HG02938 (cell line): ENCODE data around the gene LPO.

Experiments used
- ATAC-seq: cut with Tn5 transposase; IDR thresholded peaks from one replicate; pipeline ENCODE4 v1.9.1; 2021; ENCODE audit warnings: mild to moderate bottlenecking, moderate library complexity; ENCODE audit not compliant: unreplicated experiment

The LPO gene

DNA sequence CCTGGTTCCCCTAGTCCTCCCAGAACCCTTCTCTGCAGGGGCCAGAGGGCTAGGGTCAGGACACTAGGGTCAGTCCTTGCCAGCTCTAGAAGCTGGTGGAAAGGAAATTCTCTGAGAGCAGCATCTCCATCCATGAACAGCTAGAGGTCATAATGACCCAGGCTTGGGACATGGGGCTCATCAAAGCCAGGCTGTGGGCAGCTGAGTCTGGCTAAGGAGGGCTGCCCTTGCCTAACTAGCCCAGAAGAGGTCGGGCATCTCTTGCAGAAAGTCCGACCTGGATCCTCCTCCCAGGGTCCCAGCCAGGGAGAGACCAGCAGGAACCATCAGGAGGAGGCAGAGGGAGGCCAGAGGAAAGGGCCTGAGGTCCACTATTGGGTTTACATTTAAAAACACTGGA is 38.0 kb downstream of the LPO start:
- no peak for ATAC-seq

DNA sequence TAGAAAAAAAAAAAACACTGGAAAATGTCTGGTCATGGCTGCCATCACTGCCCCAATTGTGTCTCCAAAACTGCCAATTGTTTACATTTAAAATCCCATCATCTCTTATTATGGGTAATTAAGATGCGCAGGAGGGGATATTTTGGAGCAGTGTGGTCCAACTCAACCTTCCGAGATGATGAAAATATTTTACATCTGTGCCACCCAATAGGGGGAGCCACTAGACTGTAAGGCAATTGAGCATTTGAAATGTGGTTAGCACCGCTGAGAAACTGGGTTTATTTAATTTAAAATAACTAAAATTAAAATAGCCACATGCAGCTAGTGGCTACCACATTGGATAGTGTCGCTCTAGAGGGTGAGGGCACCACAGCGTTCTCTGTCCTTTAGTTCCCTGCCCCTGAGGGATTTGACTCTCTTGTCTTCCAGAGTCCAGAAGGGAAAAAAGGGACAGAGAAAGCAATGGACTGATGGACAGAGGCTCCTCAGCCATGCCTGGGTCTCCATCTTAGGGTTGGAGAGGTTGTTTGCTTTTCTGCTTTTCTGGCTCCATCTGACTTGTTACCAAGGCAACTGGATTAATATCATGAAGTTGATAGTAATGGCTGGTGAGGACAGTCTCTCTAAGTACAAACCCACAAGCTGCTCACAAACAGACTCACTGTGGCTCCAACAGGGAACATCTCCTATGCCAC is 38.9 kb downstream of the LPO start:
- ATAC-seq = no peak

DNA sequence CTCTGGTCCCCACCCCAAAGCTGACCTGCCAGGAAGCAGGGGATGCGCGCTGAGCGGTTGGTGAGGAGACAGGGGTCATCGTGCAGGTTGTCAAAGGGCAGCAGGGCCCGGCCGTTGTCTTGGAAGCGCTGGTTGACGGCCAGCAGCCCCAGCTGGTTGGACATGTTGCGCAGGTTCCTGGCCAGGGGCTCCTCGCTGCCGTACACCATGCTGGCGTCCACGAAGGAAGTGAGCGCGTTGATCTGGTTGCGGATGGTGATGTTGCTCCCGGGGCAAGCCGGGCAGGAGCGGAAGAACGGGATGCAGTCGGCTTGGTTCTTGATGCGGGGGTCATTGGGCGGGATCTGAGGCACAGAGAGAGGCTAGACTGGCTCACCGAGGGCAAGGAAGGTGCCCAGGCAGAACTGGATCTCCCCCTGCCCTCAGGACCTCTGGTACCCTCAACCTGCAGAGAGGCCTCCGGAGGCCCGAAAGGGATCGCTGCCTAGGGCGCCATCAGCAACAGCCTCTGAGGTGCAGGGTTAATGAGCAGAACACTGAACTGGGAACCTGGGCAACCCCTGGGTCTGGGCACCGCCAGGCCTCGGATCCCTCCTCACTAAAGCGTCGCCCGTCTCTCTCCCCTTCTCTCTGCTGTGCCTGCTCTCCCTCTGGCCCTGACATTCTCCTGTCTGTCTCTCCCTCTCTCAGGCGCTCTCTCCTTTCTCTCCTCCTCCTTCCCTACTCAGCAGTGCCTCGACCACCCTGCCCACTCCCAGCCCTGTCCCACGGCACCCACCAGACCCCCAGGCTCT is 39.6 kb downstream of the LPO start:
- ATAC-seq = no peak

DNA sequence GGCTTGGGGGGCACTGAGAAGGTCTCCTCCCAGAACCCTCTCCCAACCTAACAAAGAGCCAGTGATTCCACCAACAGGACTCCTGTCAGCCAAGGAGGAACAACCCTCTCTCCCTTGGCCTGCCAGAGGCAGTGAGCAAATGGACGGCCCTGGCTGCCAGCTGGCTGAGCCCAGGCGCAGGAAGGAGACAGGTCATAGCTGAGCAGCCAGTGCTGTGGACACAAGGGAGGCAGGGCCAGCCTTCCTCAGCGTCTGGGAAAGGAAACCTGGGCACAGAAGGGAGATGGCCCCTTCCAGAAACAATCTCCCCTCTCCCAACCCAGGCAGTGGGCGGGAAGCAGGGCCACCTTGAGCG is 40.3 kb downstream of the LPO start:
- ATAC-seq = no peak

DNA sequence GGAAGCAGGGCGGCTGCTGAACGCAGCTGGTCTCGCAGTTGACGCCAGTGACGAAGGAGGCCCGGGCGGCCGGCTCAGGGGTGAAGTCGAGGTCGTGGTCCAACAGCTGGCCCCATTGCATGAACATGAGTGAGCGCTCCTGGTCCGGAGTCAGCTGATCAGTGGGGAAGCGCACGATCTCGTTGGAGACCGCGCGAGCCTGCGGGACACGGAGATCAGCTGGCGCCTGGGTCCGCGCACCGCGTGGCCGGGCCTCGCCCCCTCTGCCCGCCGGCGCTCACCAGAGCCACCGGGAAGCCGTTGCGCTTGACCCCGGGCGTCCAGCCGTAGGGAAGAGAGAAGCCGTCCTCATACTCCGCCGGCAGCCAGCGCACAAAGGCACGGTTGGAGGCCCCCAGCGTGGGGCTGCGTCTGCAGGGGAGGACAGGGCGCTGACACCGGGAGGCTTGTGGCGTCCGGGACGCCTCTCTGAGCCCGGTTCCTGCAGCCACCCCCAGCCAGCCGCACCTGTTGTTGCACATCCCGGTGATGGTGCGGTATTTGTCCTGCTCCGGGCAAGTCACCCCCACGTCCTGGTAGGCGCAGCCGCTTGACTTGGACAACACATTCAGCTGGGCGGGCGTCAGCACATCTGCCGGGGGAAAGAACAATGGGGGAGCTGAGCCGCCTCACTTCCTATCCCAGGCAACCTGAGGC is 40.8 kb downstream of the LPO start:
- no peak for ATAC-seq

DNA sequence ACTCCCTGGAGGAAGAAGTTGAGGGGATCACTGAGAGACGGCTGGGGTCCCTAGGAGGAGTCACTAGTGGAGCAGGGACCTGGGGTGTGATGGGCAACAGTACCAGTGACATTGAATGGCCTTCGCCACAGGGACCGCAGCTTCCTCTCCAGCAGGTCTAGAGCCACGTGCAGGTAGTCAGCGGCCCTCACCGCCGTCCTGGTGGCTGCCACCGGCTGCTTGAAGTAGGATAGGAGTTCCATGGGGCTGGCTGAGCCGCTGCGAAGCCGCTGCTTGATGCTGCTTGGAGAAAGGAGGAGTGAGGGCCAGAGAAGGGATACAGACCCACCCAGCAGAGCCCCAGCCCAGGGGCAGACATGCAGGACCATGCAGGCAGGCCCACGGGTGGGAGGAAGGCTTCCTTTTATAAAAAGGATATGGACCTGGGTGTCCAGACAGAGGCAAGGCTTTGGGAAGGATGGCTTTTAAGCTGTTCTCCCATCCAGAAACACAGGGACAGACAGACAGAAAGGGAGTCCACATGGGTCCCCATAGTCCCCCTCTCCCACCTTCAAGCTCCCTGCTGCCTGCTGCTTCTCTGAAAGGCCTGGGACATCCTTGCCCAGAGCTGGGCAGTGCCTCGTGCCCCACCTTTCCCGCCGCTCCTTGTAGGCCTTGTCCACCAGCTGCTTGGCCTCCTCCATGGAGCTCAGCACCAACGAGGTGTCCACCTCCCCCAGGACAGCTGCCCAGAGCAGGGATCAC is 41.5 kb downstream of the LPO start:
- no peak for ATAC-seq

DNA sequence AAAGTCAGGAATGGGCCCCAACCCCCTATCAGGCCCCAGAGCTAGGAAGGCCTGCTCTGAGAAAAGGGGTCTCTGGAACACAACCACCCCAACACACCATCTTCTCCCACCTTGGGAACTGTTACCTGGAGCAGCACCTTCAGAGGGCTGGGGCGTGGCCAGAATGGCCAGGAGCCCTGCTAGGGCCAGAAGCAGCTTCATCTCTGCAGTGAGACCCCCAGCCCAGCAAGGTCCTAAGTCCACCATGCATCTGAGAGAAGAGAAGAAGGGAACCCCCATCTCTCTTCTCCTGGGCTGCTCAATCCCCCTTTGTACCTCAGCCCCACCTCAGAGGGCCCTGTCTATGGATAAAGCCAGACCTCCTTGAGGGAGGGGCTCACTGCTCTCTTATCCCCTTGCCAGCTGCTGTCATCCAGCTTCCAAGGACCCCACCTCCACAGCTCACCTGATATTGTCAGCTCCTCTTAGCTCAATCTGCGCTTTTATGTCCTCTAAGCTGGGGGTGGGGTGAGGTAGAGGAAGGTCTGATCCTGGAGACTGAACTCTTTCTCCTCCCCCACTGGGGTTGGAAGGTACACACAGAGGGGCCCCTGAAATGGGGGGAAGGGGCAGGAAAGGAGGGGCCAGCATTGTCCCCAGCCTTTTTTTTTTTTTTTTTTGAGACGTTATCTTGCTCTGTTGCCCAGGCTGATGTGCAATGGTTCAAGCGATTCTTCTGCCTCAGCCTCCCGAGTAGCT is 42.3 kb downstream of the LPO start, which contains the start of gene MPO:
MPO (minus strand) TSS at position 456 of the 738 bp plus-strand sequence; CDS start at position 279, 177 bp downstream.
- no peak for ATAC-seq

DNA sequence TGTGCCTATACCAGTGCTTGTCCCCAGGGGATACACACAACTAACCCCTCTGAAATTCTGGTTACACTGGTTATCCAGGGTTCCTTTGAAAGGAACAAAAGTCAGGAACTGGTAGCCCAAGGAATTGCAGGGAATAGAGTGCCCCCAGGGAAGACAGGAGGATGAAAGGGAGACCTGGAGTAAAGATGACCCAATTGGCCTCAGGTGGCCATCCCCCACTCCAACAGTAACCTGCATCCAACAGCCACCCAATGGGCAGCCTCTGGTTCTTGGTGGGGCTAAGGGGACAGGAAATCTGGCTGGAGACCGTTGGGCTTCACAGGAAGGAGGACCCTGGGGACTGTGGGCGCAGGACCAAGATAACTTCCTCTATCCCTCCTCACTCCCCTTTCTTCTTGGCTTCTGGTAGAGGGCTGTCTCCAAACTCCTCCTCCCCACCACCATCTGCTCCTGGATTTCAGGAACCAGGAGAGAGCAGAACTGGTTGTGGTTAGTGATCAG is 43.2 kb downstream of the LPO start:
- no peak for ATAC-seq

DNA sequence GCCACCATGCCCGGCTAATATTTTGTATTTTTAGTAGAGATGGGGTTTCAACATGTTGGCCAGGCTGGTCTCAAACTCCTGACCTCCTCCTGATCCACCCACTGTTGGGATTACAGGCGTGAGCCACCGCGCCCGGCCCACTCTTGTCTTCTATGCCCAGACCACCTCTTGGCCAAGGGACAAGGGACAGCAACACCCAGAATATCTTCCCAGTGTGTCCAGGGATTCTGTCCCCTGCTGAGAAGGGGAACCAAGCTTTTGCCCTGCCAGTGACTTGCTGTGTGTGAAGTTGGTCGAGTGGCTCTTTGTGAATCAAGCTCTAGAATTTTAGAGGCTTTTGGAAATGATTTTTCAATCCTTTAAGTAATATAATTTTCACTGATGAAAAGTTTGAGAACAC is 44.1 kb downstream of the LPO start:
- ATAC-seq = no peak

DNA sequence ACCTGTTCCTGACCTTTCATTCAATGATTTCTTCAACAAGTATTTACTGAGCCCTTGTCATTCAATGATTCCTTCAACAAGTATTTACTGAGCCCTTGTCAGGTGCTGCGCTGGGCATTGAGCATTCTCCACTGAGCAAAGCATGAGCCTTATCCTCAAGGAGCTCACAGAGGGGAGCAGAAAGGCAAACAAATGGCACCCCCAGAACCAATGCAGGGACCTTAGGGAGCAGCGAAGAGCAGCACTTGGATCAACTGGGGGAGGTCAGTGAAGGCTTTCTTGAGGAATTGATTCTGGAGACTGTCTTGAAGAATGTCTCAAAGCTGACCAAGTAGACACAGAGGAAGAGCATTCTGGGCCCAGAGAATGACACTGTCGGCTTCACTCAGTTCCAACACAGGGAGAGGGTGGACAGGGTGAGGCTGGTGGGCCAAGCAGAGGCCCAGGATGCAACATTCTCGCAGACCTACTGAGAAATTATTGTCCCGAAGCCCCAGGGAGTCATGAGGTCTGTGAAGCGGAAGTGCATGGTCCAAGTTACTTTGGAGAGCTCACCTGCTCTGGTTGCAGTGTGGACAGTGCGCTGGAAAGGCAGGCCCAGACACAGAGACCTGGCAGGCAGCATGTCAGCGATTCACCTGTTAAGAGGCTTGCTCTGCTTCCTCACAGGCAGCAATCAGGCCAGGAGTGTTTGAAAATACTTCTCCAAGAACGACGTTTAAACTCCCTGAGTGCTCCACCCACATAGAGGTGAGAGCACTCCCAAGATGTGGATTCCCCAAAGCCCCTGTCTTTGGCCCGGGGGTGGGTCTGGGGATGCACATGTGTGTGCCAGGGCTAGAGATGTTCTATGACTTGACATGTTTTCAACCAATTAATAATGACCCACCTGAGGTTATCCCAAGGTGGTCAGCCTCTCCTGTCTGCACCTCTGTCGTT is 45.6 kb downstream of the LPO start:
- ATAC-seq = no peak

DNA sequence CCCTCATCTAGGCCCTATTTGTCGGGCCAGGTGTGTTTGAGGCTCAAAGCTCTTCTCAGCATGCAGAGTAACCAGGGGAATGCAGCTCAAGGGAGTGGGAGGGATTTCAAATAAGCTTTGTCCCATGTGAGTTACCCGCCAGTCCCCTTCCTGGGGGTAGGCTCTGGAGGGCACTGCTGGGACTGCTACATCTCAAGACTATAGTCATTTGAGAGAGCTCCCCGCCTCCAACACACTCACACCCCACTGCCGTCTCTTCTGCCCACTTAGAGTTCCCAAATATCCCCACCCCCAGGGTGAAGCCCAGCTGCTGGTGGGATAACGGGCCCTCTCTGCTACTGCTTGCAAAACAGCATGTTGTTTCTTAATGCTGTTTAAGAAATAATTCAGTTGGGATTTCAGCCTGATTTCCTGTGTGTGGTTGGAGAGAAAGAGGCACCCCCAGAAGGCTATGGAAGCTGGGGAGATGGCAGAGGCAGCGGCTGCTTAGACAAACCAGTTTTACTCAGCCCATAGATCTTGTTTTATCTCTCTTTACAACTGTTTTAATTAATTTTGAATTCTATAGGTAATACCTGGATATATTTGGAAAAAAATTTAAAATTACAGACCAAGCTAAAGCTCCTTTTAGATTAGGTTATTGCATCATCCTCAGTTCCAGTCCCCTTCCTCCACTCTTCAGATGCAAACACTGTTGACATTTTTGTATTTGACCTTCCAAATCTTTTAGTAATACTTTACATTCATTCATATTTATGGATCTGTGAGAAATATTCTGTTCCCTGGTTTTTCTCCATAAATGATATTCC is 46.4 kb downstream of the LPO start:
- ATAC-seq = no peak

DNA sequence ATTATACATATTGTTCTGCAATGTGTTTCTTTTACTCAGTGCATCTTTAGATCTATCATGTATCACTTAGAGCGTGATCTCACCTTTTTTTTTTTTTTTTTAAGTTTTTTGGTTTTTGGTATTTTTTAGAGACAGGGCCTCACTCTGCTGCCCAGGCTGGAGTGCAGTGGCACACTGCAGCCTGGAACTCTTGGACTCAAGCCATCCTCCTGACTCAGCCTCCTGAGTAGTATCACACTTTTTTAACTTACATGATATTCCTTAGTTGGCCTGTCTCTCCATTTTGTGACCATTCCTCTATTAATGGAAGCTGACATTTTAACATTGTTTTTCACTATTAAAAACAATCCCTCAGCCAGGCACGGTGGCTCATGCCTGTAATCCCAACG is 47.0 kb downstream of the LPO start:
- no peak for ATAC-seq

DNA sequence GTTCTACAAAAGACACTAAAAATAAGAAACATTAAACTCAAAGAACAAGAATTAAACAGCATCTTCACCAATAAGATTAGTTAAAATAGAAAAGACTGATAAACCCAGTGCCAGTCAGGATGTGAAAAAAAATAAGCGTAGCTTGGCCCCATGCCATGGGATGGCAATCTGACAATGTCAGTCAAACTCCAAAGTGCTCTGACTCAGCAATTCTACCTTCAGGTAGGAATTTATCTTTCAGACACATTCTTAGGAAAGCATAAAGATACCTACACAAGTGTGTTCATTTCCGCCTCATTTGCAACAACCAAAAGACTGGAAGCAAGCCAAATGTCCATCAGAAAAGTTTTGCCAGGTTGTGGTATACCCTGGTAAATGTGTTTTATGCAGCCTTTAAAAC is 51.5 kb downstream of the LPO start:
- ATAC-seq = no peak

DNA sequence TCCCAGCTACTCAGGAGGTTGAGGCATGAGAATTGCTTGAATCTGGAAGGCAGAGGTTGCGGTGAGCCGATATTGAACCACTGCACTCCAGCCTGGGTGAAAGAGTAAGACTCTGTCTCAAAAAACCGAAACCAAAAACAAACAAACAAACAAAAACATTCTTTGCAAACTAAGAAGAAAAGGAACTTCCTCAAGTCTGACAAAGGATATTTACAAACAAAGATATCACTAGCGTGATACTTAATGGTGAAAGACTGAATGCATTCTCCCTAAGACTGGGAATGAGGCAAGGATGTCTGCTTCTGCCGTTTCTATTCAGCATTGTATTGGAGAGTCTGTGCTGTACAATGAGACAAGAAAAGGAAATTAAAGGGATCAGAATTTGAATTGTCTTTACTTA is 52.9 kb downstream of the LPO start:
- ATAC-seq = no peak

DNA sequence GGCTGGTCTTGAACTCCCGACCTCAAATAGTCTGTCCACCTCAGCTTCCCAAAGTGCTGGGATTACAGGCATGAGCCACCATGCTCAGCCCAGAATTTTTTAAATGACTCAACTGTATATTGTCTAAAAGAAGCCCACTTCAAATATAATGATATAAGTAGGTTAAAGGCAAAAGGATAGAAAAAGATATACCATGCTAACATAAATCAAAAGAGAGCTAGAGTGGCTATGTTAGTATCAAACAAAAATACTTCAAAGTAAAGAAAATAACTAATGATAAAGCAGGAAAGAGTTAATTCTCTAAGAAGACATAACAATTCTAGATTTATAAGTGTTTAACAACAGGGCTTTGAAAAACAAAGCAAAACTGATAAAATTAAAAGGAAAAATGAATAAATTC is 55.6 kb downstream of the LPO start:
- ATAC-seq = no peak

DNA sequence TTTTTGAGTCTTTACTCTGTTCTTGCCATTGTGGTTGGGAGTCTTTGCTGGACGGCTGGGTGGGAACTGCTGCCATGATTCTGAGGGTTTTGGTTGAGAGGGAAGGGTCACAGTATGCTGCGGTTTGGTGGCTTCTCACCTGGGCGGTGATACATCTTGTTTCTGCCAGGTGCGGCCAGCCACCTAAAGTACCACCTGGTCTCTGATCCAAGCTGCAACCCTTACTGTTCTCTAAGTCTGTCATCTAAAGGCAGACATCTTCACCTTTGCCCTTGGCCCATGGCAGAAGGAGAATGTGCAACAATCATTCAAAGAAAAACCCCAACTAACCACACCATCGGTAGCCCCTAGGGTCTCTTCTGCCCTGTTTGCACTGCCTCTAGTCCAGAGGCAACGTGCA is 62.0 kb downstream of the LPO start:
- ATAC-seq = no peak

DNA sequence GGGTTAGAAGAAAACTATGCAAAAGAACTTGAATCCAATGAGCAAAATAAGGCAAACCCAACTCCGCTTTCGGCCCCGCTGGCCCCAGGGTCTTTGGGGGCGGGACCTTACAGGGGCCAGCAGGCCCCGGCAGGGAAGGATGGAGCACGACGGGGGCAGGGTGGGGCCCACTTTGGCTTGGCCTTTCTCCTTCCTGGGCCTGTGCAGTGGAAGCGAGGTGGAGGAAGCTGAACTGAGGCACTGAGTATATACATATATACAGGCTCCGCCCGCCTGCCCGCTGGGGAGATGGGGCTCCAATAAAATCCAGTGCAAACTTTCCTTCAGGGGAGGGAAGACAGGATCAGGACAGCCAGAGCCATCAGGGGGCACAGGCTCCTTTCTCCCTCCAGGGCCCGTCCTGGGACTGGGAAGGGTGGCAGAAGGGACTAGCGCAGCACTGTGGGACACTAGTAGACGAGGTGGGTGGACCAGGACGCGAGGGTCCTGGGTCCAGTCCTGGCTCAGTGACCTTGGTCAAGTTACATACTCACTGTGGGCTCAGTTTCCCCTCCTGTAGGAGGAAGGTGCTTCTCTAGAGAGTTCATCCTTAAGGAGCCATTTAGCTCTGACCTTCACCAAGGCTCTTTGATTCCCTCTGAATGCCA is 63.2 kb downstream of the LPO start:
- ATAC-seq = no peak
